GM23338 (cell line): ENCODE results near the gene CACNA1C. TPM values are rescaled to one million over a fixed set of nuclear protein-coding genes. Genes with fewer than 3 reads are reported as not detected.

ENCODE experiments used
- ATAC-seq: fragments of 200-7000 bp; cut with Tn5 transposase; 3 replicates; pipeline ENCODE4 v1.9.1; 2020
- DNase-seq: peaks from one replicate; pipeline ENCODE4 v3.0.0-alpha.2; 2015; ENCODE audit warnings: low spot score
- H2AFZ ChIP-seq: fragments of 200-600 bp; sonication (generic); 2 replicates; pipeline ENCODE4 v1.8.0; 2016; ENCODE audit warnings: antibody characterized with exemption, mild to moderate bottlenecking, moderate library complexity
- H3F3A ChIP-seq: fragments of 200-600 bp; sonication (generic); replicated peaks from 2 replicates; pipeline ENCODE4 v1.8.0; 2017; ENCODE audit warnings: antibody characterized with exemption, mixed run types, low read depth
- H3K27ac ChIP-seq: fragments of 200-600 bp; sonication (generic); 2 replicates; pipeline ENCODE4 v1.6.1; 2016; ENCODE audit warnings: low read depth
- H3K27me3 ChIP-seq: fragments of 200-600 bp; sonication (generic); 2 replicates; pipeline ENCODE4 v1.8.0; 2016; ENCODE audit warnings: mild to moderate bottlenecking, mixed run types, moderate library complexity; ENCODE audit not compliant: insufficient read depth
- H3K36me3 ChIP-seq: fragments of 200-600 bp; sonication (generic); 2 replicates; pipeline ENCODE4 v1.8.0; 2016; ENCODE audit warnings: mild to moderate bottlenecking; ENCODE audit not compliant: insufficient read depth
- H3K4me1 ChIP-seq: fragments of 200-600 bp; sonication (generic); 2 replicates; pipeline ENCODE4 v1.8.0; 2016; ENCODE audit warnings: mild to moderate bottlenecking, moderate library complexity; ENCODE audit not compliant: insufficient read depth
- H3K4me2 ChIP-seq: fragments of 200-600 bp; sonication (generic); 2 replicates; pipeline ENCODE4 v1.7.1; 2017; ENCODE audit warnings: mixed run types
- H3K4me3 ChIP-seq: fragments of 200-600 bp; sonication (generic); 2 replicates; pipeline ENCODE4 v1.6.1; 2016; ENCODE audit warnings: mixed run types
- H3K79me2 ChIP-seq: fragments of 200-600 bp; sonication (generic); replicated peaks from 2 replicates; pipeline ENCODE4 v1.8.0; 2017; ENCODE audit warnings: mild to moderate bottlenecking; ENCODE audit not compliant: insufficient read depth
- H3K9me2 ChIP-seq: fragments of 200-600 bp; sonication (generic); 2 replicates; pipeline ENCODE4 v1.8.0; 2017; ENCODE audit not compliant: insufficient read depth
- H4K20me1 ChIP-seq: fragments of 200-600 bp; sonication (generic); replicated peaks from 2 replicates; pipeline ENCODE4 v1.8.0; 2017; ENCODE audit warnings: mild to moderate bottlenecking; ENCODE audit not compliant: insufficient read depth
- H3K27ac Mint-ChIP-seq: 2 replicates; pipeline ENCODE4 v1.8.0; 2020; ENCODE audit warnings: inconsistent platforms, mild to moderate bottlenecking, moderate library complexity, mixed read lengths
- H3K27me3 Mint-ChIP-seq: 3 replicates; pipeline ENCODE4 v1.8.0; 2022; ENCODE audit warnings: low read depth, mild to moderate bottlenecking, moderate library complexity, mixed read lengths, inconsistent platforms; ENCODE audit not compliant: insufficient read depth, poor library complexity
- H3K36me3 Mint-ChIP-seq: 3 replicates; pipeline ENCODE4 v1.8.0; 2021; ENCODE audit warnings: low read depth, mild to moderate bottlenecking, inconsistent platforms, moderate library complexity, mixed read lengths
- H3K4me1 Mint-ChIP-seq: 3 replicates; pipeline ENCODE4 v1.8.0; 2020; ENCODE audit warnings: mild to moderate bottlenecking, inconsistent platforms, mixed read lengths
- H3K4me3 Mint-ChIP-seq: 3 replicates; pipeline ENCODE4 v1.8.0; 2021; ENCODE audit warnings: moderate library complexity, mild to moderate bottlenecking, inconsistent platforms, mixed read lengths
- H3K9me3 Mint-ChIP-seq: 3 replicates; pipeline ENCODE4 v1.8.0; 2020; ENCODE audit warnings: moderate library complexity, mild to moderate bottlenecking, inconsistent platforms, mixed read lengths
- CREB1 ChIP-seq: fragments of 250-450 bp; sonication (Bioruptor Pico); IDR thresholded peaks from 2 replicates; pipeline ENCODE4 v1.5.0; 2020; ENCODE audit warnings: low read depth, mild to moderate bottlenecking, moderate library complexity
- EZH2 ChIP-seq: fragments of 200-600 bp; sonication (generic); IDR thresholded peaks from one replicate; pipeline ENCODE4 v1.8.0; 2017; ENCODE audit warnings: antibody characterized with exemption, mild to moderate bottlenecking, low read depth; ENCODE audit not compliant: unreplicated experiment
- EZH2phosphoT487 ChIP-seq: fragments of 200-600 bp; sonication (generic); IDR thresholded peaks from one replicate; pipeline ENCODE4 v1.8.1; 2018; ENCODE audit warnings: antibody characterized with exemption; ENCODE audit not compliant: unreplicated experiment
- JUNB ChIP-seq: IDR thresholded peaks from one replicate; pipeline ENCODE4 v1.6.1; 2016; ENCODE audit warnings: antibody characterized with exemption; ENCODE audit not compliant: unreplicated experiment
- NANOG ChIP-seq: IDR thresholded peaks from 2 replicates; pipeline ENCODE4 v1.6.1; 2016; ENCODE audit warnings: antibody characterized with exemption, borderline replicate concordance
- POLR2AphosphoS5 ChIP-seq: IDR thresholded peaks from 2 replicates; pipeline ENCODE4 v1.6.1; 2016; ENCODE audit warnings: antibody characterized with exemption, low read depth
- STAT1 ChIP-seq: IDR thresholded peaks from one replicate; pipeline ENCODE4 v1.6.1; 2016; ENCODE audit warnings: antibody characterized with exemption; ENCODE audit not compliant: unreplicated experiment
- ZNF114 ChIP-seq: fragments of 250-450 bp; sonication (Bioruptor Pico); IDR thresholded peaks from 2 replicates; pipeline ENCODE4 v1.5.0; 2020; ENCODE audit warnings: mild to moderate bottlenecking, moderate library complexity
- ZNF331 ChIP-seq: fragments of 250-450 bp; sonication (Bioruptor Pico); IDR thresholded peaks from 2 replicates; pipeline ENCODE4 v1.5.0; 2020; ENCODE audit warnings: low read depth, mild to moderate bottlenecking, moderate library complexity
- polyA plus RNA-seq: library from polyadenylated mRNA; unstranded; fragments of >200 nt; fragmentation: Nextera tagmentation; extraction: Ambion mirVana; gene quantifications from 2 replicates; pipeline ENCODE4 v1.2.1, GENCODE V29; 2016
- total RNA-seq: library from RNA; depleted of rRNA; stranded (reverse); fragments of >200 nt; shearing (Covaris generic); gene quantifications from 2 replicates; pipeline ENCODE4 v1.2.3, GENCODE V29; 2014
- TF ChIP-seq, protein P1 (sequence below), 2 experiments: fragments of 200-600 bp in 1 of 2; sonication (generic) in 1 of 2; conservative IDR thresholded peaks; 2 replicates each; pipeline versions ENCODE4 v1.5.1 to v1.6.1; 2016 to 2017; ENCODE audit warnings: antibody characterized with exemption in 2 of 2, low read depth in 2 of 2, mild to moderate bottlenecking in 2 of 2, moderate library complexity in 1 of 2
- TF ChIP-seq, protein P2 (sequence below): fragments of 250-450 bp; sonication (Bioruptor Pico); IDR thresholded peaks from 2 replicates; pipeline ENCODE4 v1.5.0; 2020; ENCODE audit warnings: mild to moderate bottlenecking, moderate library complexity

Gene CACNA1C
- total and polyA plus RNA-seq, 2 experiments from 2014 or later, result 0.78 to 2.1 TPM

DNA sequence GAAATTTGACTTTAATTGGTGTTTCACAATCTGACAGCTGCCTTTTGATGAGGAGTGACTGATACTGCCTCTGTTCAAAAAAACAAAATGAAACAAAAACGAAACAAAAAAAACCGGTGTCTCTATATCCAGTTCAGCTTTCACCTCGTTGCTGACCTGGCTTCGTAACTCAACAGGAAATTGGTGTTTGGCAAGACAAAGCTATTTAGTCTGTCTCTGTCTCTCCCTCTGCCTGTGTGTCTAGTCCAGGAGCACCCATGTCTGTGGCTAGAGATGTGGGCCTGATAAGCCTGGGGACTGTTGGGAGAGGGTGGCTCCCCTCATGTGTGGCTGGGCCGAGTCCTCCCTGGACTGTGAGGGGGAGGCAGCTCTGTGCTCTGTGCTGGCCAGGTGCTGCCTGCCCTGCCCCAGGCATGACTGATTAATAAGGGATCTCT is 11.3 kb downstream of the CACNA1C start:
- H3K4me3 ChIP-seq, result no peak overlapping the region
- DNase-seq (no peak), ATAC-seq (peak; percentile 44)
- TF ChIP-seq, protein P1, sequence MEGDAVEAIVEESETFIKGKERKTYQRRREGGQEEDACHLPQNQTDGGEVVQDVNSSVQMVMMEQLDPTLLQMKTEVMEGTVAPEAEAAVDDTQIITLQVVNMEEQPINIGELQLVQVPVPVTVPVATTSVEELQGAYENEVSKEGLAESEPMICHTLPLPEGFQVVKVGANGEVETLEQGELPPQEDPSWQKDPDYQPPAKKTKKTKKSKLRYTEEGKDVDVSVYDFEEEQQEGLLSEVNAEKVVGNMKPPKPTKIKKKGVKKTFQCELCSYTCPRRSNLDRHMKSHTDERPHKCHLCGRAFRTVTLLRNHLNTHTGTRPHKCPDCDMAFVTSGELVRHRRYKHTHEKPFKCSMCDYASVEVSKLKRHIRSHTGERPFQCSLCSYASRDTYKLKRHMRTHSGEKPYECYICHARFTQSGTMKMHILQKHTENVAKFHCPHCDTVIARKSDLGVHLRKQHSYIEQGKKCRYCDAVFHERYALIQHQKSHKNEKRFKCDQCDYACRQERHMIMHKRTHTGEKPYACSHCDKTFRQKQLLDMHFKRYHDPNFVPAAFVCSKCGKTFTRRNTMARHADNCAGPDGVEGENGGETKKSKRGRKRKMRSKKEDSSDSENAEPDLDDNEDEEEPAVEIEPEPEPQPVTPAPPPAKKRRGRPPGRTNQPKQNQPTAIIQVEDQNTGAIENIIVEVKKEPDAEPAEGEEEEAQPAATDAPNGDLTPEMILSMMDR (conservative IDR thresholded peaks at IDR 0.05; ENCODE audit: low read depth in 2 of 2), result no peak
- TF ChIP-seq EZH2phosphoT487, result no peak
- H4K20me1 ChIP-seq, result no peaks in the 10 kb centered on the region
- H3K4me1 Mint-ChIP-seq, result peaks cover 7% of the 10 kb centered on the region; the same call in 2 of the 3 replicates
- no peak overlapping the region for H3K27ac Mint-ChIP-seq
- H3K9me3 Mint-ChIP-seq, result no peaks in the 10 kb centered on the region; the same call in 2 of the 3 replicates
- no peak overlapping the region for H3K4me3 Mint-ChIP-seq
- no peak overlapping the region for H2AFZ ChIP-seq
- H3F3A ChIP-seq, result no peaks in the 10 kb centered on the region
- no peaks in the 10 kb centered on the region for H3K4me1 ChIP-seq
- H3K9me2 ChIP-seq, result no peaks in the 10 kb centered on the region
- H3K36me3 ChIP-seq, result no peaks in the 10 kb centered on the region; the same call in 1 of the 2 replicates
- H3K27me3 ChIP-seq, result no peaks in the 10 kb centered on the region
- H3K79me2 ChIP-seq, result no peaks in the 10 kb centered on the region
- H3K27ac ChIP-seq, result no peak overlapping the region
- peaks cover 6% of the 10 kb centered on the region for H3K27me3 Mint-ChIP-seq
- peaks cover under 1% of the 10 kb centered on the region; the same call in 2 of the 3 replicates for H3K36me3 Mint-ChIP-seq
- no peak overlapping the region for H3K4me2 ChIP-seq

DNA sequence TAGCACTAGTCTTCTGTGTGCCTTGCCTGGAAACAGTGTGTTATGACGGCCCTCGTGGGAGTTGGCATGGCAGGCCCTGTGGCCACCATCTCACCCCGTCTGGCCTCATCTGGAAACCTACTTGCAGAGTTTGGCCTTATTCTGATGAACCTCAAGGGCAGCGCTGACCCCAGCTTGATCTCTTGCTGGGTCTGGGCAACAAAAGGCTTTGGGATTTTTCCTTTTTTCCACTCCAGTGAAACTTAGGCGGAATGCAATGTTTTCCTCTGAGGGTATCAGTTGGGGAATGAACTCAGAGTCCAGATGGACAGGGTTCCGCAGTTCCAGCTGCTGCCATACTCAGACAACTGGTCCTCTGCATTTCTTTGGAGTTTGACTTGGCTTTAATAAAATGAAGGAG is 15.9 kb downstream of the CACNA1C start:
- no peak for DNase-seq
- H3K36me3 ChIP-seq, result no peaks in the 10 kb centered on the region
- no peak overlapping the region for H3K27ac ChIP-seq
- H3F3A ChIP-seq, result no peaks in the 10 kb centered on the region
- no peaks in the 10 kb centered on the region for H3K4me1 ChIP-seq
- H3K36me3 Mint-ChIP-seq, result peaks cover 11% of the 10 kb centered on the region
- ATAC-seq, result no peak
- no peak overlapping the region for H3K4me2 ChIP-seq
- no peak overlapping the region for H3K4me3 ChIP-seq
- H3K9me2 ChIP-seq, result no peaks in the 10 kb centered on the region
- H3K27ac Mint-ChIP-seq, result no peak overlapping the region
- H3K27me3 Mint-ChIP-seq, result peaks cover 4% of the 10 kb centered on the region
- peaks cover 19% of the 10 kb centered on the region for H3K9me3 Mint-ChIP-seq
- H3K79me2 ChIP-seq, result no peaks in the 10 kb centered on the region
- H3K4me1 Mint-ChIP-seq, result peaks cover 6% of the 10 kb centered on the region; the same call in 2 of the 3 replicates
- no peak overlapping the region for H3K4me3 Mint-ChIP-seq
- H3K27me3 ChIP-seq, result no peaks in the 10 kb centered on the region
- no peaks in the 10 kb centered on the region for H4K20me1 ChIP-seq
- H2AFZ ChIP-seq, result no peak overlapping the region
- TF ChIP-seq, protein P1 (conservative IDR thresholded peaks at IDR 0.05; ENCODE audit: low read depth in 2 of 2), result no peak
- no peak for TF ChIP-seq POLR2AphosphoS5
- TF ChIP-seq, protein P2, sequence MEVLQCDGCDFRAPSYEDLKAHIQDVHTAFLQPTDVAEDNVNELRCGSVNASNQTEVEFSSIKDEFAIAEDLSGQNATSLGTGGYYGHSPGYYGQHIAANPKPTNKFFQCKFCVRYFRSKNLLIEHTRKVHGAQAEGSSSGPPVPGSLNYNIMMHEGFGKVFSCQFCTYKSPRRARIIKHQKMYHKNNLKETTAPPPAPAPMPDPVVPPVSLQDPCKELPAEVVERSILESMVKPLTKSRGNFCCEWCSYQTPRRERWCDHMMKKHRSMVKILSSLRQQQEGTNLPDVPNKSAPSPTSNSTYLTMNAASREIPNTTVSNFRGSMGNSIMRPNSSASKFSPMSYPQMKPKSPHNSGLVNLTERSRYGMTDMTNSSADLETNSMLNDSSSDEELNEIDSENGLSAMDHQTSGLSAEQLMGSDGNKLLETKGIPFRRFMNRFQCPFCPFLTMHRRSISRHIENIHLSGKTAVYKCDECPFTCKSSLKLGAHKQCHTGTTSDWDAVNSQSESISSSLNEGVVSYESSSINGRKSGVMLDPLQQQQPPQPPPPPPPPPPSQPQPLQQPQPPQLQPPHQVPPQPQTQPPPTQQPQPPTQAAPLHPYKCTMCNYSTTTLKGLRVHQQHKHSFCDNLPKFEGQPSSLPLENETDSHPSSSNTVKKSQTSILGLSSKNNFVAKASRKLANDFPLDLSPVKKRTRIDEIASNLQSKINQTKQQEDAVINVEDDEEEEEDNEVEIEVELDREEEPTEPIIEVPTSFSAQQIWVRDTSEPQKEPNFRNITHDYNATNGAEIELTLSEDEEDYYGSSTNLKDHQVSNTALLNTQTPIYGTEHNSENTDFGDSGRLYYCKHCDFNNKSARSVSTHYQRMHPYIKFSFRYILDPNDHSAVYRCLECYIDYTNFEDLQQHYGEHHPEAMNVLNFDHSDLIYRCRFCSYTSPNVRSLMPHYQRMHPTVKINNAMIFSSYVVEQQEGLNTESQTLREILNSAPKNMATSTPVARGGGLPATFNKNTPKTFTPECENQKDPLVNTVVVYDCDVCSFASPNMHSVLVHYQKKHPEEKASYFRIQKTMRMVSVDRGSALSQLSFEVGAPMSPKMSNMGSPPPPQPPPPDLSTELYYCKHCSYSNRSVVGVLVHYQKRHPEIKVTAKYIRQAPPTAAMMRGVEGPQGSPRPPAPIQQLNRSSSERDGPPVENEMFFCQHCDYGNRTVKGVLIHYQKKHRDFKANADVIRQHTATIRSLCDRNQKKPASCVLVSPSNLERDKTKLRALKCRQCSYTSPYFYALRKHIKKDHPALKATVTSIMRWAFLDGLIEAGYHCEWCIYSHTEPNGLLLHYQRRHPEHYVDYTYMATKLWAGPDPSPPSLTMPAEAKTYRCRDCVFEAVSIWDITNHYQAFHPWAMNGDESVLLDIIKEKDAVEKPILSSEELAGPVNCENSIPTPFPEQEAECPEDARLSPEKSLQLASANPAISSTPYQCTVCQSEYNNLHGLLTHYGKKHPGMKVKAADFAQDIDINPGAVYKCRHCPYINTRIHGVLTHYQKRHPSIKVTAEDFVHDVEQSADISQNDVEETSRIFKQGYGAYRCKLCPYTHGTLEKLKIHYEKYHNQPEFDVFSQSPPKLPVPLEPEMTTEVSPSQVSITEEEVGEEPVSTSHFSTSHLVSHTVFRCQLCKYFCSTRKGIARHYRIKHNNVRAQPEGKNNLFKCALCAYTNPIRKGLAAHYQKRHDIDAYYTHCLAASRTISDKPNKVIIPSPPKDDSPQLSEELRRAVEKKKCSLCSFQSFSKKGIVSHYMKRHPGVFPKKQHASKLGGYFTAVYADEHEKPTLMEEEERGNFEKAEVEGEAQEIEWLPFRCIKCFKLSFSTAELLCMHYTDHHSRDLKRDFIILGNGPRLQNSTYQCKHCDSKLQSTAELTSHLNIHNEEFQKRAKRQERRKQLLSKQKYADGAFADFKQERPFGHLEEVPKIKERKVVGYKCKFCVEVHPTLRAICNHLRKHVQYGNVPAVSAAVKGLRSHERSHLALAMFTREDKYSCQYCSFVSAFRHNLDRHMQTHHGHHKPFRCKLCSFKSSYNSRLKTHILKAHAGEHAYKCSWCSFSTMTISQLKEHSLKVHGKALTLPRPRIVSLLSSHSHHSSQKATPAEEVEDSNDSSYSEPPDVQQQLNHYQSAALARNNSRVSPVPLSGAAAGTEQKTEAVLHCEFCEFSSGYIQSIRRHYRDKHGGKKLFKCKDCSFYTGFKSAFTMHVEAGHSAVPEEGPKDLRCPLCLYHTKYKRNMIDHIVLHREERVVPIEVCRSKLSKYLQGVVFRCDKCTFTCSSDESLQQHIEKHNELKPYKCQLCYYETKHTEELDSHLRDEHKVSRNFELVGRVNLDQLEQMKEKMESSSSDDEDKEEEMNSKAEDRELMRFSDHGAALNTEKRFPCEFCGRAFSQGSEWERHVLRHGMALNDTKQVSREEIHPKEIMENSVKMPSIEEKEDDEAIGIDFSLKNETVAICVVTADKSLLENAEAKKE, result no peak
- TF ChIP-seq EZH2phosphoT487, result no peak
- no peak for TF ChIP-seq ZNF114 (CRISPR knock-in tag)
- TF ChIP-seq JUNB, result no peak
- no peak for TF ChIP-seq EZH2
- no peak for TF ChIP-seq STAT1
- no peak for TF ChIP-seq ZNF331
- no peak for TF ChIP-seq CREB1 (CRISPR knock-in tag)
- no peak for TF ChIP-seq NANOG
